ENCODE measurements around the gene UNC80.
A peak's percentile ranks its signal among the peaks of the same experiment; 100 is the strongest.

The UNC80 gene

GRCh38 chr2:209913786-209914345 lies 142.2 kb downstream of the UNC80 start:
- H3K4me3 ChIP-seq (ENCODE audit: low read depth, low read length), result no peak overlapping the region
- in situ Hi-C loops (cut with HindIII; ENCODE audit: low sequenced_read_pairs), result no loop called here
- no peak for TF ChIP-seq CTCF (IDR thresholded peaks at IDR 0.05; ENCODE audit: low read depth, low read length, missing control alignments)
- DNase-seq (ENCODE audit: low read depth), result no peak

GRCh38 chr2:209917154-209917771 lies 145.6 kb downstream of the UNC80 start:
- no peak for DNase-seq (ENCODE audit: low read depth)
- in situ Hi-C loops (cut with HindIII; ENCODE audit: low sequenced_read_pairs), result no loop called here
- no peak for TF ChIP-seq CTCF (IDR thresholded peaks at IDR 0.05; ENCODE audit: low read depth, low read length, missing control alignments)
- no peak overlapping the region for H3K4me3 ChIP-seq (ENCODE audit: low read depth, low read length)

- DNase-seq (ENCODE audit: low read depth), result no peak
- TF ChIP-seq CTCF (IDR thresholded peaks at IDR 0.05; ENCODE audit: low read depth, low read length, missing control alignments), result no peak
- in situ Hi-C loops (cut with HindIII; ENCODE audit: low sequenced_read_pairs), result no loop called here
- no peak overlapping the region for H3K4me3 ChIP-seq (ENCODE audit: low read depth, low read length)
These were observed 146.6 kb downstream of the UNC80 start for GRCh38 chr2:209918251-209918650.

- in situ Hi-C loops (cut with HindIII; ENCODE audit: low sequenced_read_pairs), result no loop called here
- no peak for DNase-seq (ENCODE audit: low read depth)
- no peak for TF ChIP-seq CTCF (IDR thresholded peaks at IDR 0.05; ENCODE audit: low read depth, low read length, missing control alignments)
- H3K4me3 ChIP-seq (ENCODE audit: low read depth, low read length), result no peak overlapping the region
These were observed 150.5 kb downstream of the UNC80 start for GRCh38 chr2:209922116-209922515.

- TF ChIP-seq CTCF (IDR thresholded peaks at IDR 0.05; ENCODE audit: low read depth, low read length, missing control alignments), result no peak
- DNase-seq (ENCODE audit: low read depth), result no peak
- H3K4me3 ChIP-seq (ENCODE audit: low read depth, low read length), result no peak overlapping the region
- in situ Hi-C loops (cut with HindIII; ENCODE audit: low sequenced_read_pairs), result no loop called here
These were observed 157.7 kb downstream of the UNC80 start for GRCh38 chr2:209929369-209929768.

GRCh38 chr2:209933499-209934483 lies 162.2 kb downstream of the UNC80 start:
- peak; percentile 96 for DNase-seq (ENCODE audit: low read depth)
- TF ChIP-seq CTCF (IDR thresholded peaks at IDR 0.05; ENCODE audit: low read depth, low read length, missing control alignments), result peak; percentile 18
- in situ Hi-C loops (cut with HindIII; ENCODE audit: low sequenced_read_pairs), result no loop called here
- H3K4me3 ChIP-seq (ENCODE audit: low read depth, low read length), result peak overlapping the region; percentile 29
